ENCODE data around the gene POLG.

Gene POLG

GRCh38 chr15:89363770-89364169, 29.1 kb upstream of the POLG start:
- H3K36me3 ChIP-seq (ENCODE audit: control insufficient read depth, insufficient read depth, low read length): no peaks in the 10 kb centered on the region
- no peak overlapping the region for H3K4me3 ChIP-seq (ENCODE audit: low read depth, low read length)
- H3K27ac ChIP-seq: no peak overlapping the region
- H3K27me3 ChIP-seq (ENCODE audit: control insufficient read depth, insufficient read depth, low read length): peaks cover 11% of the 10 kb centered on the region
- H3K4me1 ChIP-seq: no peaks in the 10 kb centered on the region
- H3K4me2 ChIP-seq (ENCODE audit: low read length): no peak overlapping the region
- no peaks in the 10 kb centered on the region for H3K9me3 ChIP-seq (ENCODE audit: control insufficient read depth, low read length)
- TF ChIP-seq CTCF (IDR thresholded peaks at IDR 0.05): no peak
- H2AFZ ChIP-seq: no peak overlapping the region
- no peaks in the 10 kb centered on the region for H3K79me2 ChIP-seq
- H3K9ac ChIP-seq: no peak overlapping the region

GRCh38 chr15:89363133-89363532, 28.5 kb upstream of the POLG start:
- Histone ChIP-seq H2AFZ (no peak overlapping the region), H3K9me3 (ENCODE audit: control insufficient read depth, low read length) (no peaks in the 10 kb centered on the region), H3K79me2 (no peaks in the 10 kb centered on the region), H3K27me3 (ENCODE audit: control insufficient read depth, insufficient read depth, low read length) (peaks cover 11% of the 10 kb centered on the region), H3K4me1 (no peaks in the 10 kb centered on the region), H3K4me3 (ENCODE audit: low read depth, low read length) (no peak overlapping the region), H3K9ac (no peak overlapping the region), H3K36me3 (ENCODE audit: control insufficient read depth, insufficient read depth, low read length) (no peaks in the 10 kb centered on the region), H3K27ac (no peak overlapping the region), H3K4me2 (ENCODE audit: low read length) (no peak overlapping the region)
- TF ChIP-seq CTCF (IDR thresholded peaks at IDR 0.05): no peak

- Histone ChIP-seq H3K4me1 (no peaks in the 10 kb centered on the region), H3K9me3 (ENCODE audit: control insufficient read depth, low read length) (no peaks in the 10 kb centered on the region), H3K27ac (no peak overlapping the region), H3K79me2 (no peaks in the 10 kb centered on the region), H3K36me3 (ENCODE audit: control insufficient read depth, insufficient read depth, low read length) (no peaks in the 10 kb centered on the region), H3K9ac (no peak overlapping the region), H3K4me2 (ENCODE audit: low read length) (no peak overlapping the region), H2AFZ (no peak overlapping the region), H3K4me3 (ENCODE audit: low read depth, low read length) (no peak overlapping the region), H3K27me3 (ENCODE audit: control insufficient read depth, insufficient read depth, low read length) (peaks cover 9% of the 10 kb centered on the region)
- TF ChIP-seq CTCF (IDR thresholded peaks at IDR 0.05): no peak
Measured at GRCh38 chr15:89362203-89363101, 27.8 kb upstream of the POLG start.

GRCh38 chr15:89361451-89362202, 27.0 kb upstream of the POLG start:
- H3K4me3 ChIP-seq (ENCODE audit: low read depth, low read length): no peak overlapping the region
- no peak overlapping the region for H2AFZ ChIP-seq
- TF ChIP-seq CTCF (IDR thresholded peaks at IDR 0.05): no peak
- H3K9me3 ChIP-seq (ENCODE audit: control insufficient read depth, low read length): no peaks in the 10 kb centered on the region
- no peak overlapping the region for H3K4me2 ChIP-seq (ENCODE audit: low read length)
- H3K9ac ChIP-seq: no peak overlapping the region
- H3K27ac ChIP-seq: no peak overlapping the region
- H3K27me3 ChIP-seq (ENCODE audit: control insufficient read depth, insufficient read depth, low read length): peaks cover 3% of the 10 kb centered on the region
- H3K79me2 ChIP-seq: no peaks in the 10 kb centered on the region
- H3K4me1 ChIP-seq: no peaks in the 10 kb centered on the region
- H3K36me3 ChIP-seq (ENCODE audit: control insufficient read depth, insufficient read depth, low read length): no peaks in the 10 kb centered on the region

Measured in parathyroid adenoma (tissue), 2 donors.